KOPT-K1 (cell line): Measurements from ENCODE around the gene GPR173.

Source experiments
- H3K27ac ChIP-seq: fragments of 200-600 bp; sonication (generic); 2 replicates; pipeline ENCODE4 v1.5.1; 2016; ENCODE audit warnings: antibody characterized with exemption, mild to moderate bottlenecking, low read depth, low read length; ENCODE audit not compliant: poor library complexity, severe bottlenecking
- H3K36me3 ChIP-seq: fragments of 200-600 bp; sonication (generic); 2 replicates; pipeline ENCODE4 v1.5.1; 2017; ENCODE audit warnings: antibody characterized with exemption, mild to moderate bottlenecking, low read length, moderate library complexity; ENCODE audit not compliant: insufficient read depth
- H3K9me3 ChIP-seq: fragments of 200-600 bp; sonication (generic); 2 replicates; pipeline ENCODE4 v1.5.1; 2017; ENCODE audit warnings: antibody characterized with exemption, low read length, mild to moderate bottlenecking; ENCODE audit not compliant: insufficient read depth, poor library complexity, severe bottlenecking

GPR173 gene, protein sequence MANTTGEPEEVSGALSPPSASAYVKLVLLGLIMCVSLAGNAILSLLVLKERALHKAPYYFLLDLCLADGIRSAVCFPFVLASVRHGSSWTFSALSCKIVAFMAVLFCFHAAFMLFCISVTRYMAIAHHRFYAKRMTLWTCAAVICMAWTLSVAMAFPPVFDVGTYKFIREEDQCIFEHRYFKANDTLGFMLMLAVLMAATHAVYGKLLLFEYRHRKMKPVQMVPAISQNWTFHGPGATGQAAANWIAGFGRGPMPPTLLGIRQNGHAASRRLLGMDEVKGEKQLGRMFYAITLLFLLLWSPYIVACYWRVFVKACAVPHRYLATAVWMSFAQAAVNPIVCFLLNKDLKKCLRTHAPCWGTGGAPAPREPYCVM

GRCh38 chrX:53048169-53049126 is at the start of gene GPR173:
Gene GPR173 (plus strand): TSS chrX:53048789. CDS start chrX:53076622, 27,833 bp downstream.
- Histone ChIP-seq H3K36me3 (no peaks in the 10 kb centered on the region), H3K9me3 (no peaks in the 10 kb centered on the region), H3K27ac (no peak within 1 kb of the TSS)

DNA sequence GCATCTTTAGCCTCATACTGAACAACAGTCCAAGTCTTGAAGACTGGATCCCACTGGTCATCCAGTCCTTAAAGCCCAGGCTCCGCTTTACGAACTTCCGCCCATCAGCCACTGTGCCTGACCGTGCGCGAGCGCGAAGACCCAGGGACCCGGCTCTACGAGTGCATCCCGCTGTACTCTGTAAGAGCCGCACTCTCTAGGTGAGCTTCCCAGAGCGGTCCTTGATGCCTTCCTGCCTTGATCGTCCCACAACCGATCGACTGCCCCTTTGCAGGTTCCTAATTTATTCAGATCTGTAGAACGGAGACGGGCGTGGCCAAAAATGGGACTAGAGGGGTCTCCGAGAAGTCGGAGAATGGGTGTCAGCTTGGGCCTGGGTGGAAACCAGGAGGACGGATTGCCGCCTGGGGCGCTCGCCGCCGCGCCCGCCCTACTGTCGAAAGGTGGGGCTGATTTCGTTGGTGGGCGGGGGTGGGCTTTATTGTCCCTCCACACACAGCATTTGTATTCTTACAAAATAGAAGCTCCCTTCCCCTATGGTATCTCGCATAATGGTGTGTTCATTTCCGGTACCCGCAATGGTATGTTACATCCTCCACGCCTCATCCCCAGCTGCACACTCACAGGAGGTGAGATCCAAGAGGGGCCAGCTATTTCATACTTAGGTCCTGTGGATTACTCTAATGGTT is 48.0 kb upstream of the GPR173 start:
- Histone ChIP-seq H3K9me3 (no peaks in the 10 kb centered on the region), H3K27ac (no peak overlapping the region), H3K36me3 (no peaks in the 10 kb centered on the region)

- Histone ChIP-seq H3K36me3 (no peaks in the 10 kb centered on the region), H3K27ac (no peak overlapping the region), H3K9me3 (no peaks in the 10 kb centered on the region)
These were observed 46.6 kb upstream of the GPR173 start for GRCh38 chrX:53001958-53002357.

DNA sequence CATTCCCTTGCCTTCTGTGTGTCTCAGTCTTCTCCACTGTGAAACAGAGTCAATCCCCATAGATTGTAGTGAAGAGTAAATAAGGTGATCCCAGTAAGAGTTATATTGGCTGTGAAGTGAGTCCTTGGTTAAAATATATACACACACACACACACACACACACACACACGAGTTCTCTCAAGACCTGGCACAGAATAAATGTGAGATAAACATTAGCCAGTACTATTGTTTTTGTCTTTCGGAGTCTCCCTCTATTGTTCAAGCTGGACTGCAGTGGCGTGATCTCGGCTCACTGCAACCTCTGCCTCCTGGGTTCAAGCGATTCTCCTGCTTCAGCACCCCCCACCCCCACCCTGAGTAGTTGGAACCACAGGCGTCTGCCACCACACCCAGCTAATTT is 45.5 kb upstream of the GPR173 start:
- Histone ChIP-seq H3K27ac (no peak overlapping the region), H3K9me3 (no peaks in the 10 kb centered on the region), H3K36me3 (no peaks in the 10 kb centered on the region)

DNA sequence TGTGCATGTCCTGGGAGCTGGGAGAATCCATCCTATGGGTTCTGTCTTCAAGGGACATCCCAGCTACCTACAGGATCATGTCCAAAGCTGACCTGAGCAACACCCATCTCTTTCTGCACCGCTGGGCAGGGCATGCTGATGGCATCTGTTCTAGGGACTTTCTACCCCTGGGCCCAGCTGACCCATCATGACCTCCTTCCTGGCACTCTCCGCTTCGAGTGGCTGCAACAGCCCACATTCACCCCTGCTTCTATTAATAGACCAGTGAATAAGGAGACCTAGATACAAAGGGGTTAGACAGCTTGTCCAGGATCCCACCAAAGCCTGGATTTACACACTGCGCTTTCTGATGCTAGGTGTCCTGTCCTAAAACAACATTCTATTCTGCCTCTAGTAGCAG is 44.6 kb upstream of the GPR173 start:
- Histone ChIP-seq H3K27ac (no peak overlapping the region), H3K9me3 (no peaks in the 10 kb centered on the region)

DNA sequence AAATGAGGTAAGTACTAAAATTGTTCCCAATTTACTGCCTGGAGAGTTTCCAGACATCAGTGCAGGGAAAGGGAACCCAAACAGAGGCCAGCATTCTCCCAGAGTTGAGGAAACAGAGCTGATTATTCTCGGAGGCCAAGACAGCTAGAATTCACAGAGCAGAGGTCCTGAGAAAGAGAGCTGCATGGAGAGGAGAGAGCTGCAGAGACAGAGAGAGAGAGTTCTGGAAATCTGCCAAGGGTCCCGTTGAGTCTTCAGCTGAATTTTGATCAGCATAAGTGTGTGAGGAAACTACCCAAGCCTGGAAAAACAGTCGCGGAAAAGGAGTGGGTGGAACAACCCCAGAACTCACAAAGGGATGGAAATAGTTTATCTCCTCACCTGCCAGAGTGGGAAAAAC is 43.8 kb upstream of the GPR173 start:
- Histone ChIP-seq H3K36me3 (no peaks in the 10 kb centered on the region), H3K9me3 (no peaks in the 10 kb centered on the region), H3K27ac (no peak overlapping the region)

More for the DNA sequence above, 44.6 kb upstream of the GPR173 start:
- no peaks in the 10 kb centered on the region for H3K36me3 ChIP-seq

DNA sequence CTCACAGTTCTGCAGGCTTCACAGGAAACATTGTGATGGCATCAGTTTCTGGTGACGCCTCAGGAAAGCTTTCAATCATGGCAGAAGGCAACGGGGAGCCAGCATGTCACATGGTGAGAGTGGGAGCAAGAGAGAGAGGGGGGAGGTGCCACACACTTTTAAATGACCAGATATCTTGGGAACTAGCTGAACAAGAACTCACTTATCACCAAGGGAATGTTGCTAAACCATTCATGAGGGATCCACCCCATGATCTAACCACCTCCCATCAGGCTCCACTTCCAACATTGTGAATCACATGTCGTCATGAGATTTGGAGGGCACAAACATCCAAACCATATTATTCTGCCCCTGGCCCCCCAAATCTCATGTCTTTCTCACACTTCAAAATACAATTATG is 43.3 kb upstream of the GPR173 start:
- H3K36me3 ChIP-seq: no peaks in the 10 kb centered on the region
- H3K27ac ChIP-seq: no peak overlapping the region
- H3K9me3 ChIP-seq: no peaks in the 10 kb centered on the region

- Histone ChIP-seq H3K36me3 (no peaks in the 10 kb centered on the region), H3K9me3 (no peaks in the 10 kb centered on the region), H3K27ac (no peak overlapping the region)
These were observed 39.6 kb upstream of the GPR173 start for GRCh38 chrX:53009032-53009431.

DNA sequence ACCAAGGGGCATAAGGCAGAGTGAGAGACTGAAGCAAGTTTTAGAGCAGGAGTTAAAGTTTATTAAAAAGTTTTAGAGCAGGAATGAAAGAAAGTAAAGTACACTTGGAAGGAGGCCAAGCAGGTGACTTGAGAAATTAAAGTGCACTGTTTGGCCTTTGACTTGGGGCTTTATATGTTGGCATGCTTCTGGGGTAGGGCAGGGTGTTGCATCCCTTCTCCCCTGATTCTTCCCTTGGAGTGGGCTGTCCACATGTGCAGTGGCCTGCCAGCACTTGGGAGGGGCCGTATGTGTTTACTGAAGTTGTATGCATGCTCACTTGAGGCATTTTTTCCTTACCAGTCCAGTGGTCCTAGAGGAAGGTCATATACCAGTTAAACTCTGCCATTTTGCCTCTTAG is 35.3 kb upstream of the GPR173 start:
- no peak overlapping the region for H3K27ac ChIP-seq
- H3K9me3 ChIP-seq: no peaks in the 10 kb centered on the region
- no peaks in the 10 kb centered on the region for H3K36me3 ChIP-seq

GRCh38 chrX:53018627-53019026 is 30.0 kb upstream of the GPR173 start:
- Histone ChIP-seq H3K36me3 (no peaks in the 10 kb centered on the region), H3K9me3 (no peaks in the 10 kb centered on the region), H3K27ac (no peak overlapping the region)

GRCh38 chrX:53022381-53022780 is 26.2 kb upstream of the GPR173 start:
- no peaks in the 10 kb centered on the region for H3K36me3 ChIP-seq
- H3K27ac ChIP-seq: no peak overlapping the region
- no peaks in the 10 kb centered on the region for H3K9me3 ChIP-seq

DNA sequence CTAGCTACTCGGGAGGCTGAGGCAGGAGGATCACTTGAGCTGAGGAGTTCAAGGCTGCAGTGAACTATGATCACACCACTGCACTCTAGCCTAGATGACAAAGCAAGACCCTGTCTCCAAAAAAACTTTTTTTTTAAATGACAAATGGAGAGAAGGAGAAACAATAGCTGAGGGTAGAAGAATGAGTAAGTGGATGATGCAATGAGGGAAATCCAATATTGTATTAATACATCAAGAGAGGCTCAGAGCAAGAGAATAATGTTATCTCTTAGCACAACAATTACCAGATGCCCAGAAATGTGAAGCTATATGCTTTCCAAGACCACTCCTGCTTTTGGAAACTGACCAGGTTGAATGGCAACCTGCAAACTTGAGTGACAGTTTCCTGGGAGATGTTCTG is 19.9 kb upstream of the GPR173 start:
- Histone ChIP-seq H3K27ac (no peak overlapping the region), H3K9me3 (no peaks in the 10 kb centered on the region), H3K36me3 (no peaks in the 10 kb centered on the region)

DNA sequence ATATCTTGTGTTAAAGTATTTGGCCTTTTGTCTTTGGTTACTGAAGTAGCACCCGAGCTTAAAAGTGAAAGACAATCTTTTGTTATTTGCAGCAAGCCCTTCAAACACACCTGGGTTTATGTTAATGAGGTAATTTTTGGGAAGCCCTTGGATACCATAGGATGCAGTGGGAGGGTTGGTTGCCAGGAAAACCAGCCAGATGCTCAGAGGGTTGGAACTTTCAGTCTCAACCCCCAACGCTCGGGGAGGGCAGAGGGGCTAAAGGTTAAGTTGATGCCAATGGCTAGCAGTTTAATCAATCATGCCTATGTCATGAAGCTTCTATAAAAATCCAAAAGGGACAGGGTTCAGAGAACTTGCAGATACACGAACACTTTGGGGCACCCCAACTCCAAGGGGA is 17.2 kb upstream of the GPR173 start:
- H3K36me3 ChIP-seq: no peaks in the 10 kb centered on the region
- no peak overlapping the region for H3K27ac ChIP-seq
- no peaks in the 10 kb centered on the region for H3K9me3 ChIP-seq

GRCh38 chrX:53036149-53036548 is 12.4 kb upstream of the GPR173 start:
- Histone ChIP-seq H3K36me3 (no peaks in the 10 kb centered on the region), H3K27ac (no peak overlapping the region), H3K9me3 (no peaks in the 10 kb centered on the region)

GRCh38 chrX:53039236-53039635 is 9.4 kb upstream of the GPR173 start:
- H3K9me3 ChIP-seq: no peaks in the 10 kb centered on the region
- H3K27ac ChIP-seq: no peak overlapping the region
- H3K36me3 ChIP-seq: no peaks in the 10 kb centered on the region
